ENCODE results near the gene TIMELESS. TPM values are rescaled to one million over a fixed set of nuclear protein-coding genes. Genes with fewer than 3 reads are reported as not detected.
A peak's percentile ranks its signal among the peaks of the same experiment; 100 is the strongest.

Gene TIMELESS
- total RNA-seq, 6 experiments from 2014 or later, result 8.0 to 10.8 (median 9.1) TPM

DNA sequence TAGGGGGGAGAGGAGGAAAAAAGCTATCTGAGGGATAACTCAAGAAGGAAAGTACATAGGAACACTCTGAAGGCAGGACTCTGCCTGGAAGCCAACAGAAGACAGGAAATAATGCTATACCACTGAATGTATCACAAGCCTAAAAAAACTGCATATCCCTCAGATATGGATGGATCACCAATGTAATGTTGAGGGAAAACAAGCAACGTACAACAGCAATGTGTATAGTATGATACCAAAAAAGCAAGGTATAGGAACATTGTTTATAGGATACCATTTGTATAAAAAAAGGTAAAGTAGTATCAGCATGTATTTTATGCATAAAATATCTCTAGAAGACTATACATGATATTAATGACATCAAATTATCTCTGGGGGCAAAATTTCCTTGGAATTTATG is 35.3 kb upstream of the TIMELESS start:
- H3K27me3 ChIP-seq, result no peaks in the 10 kb centered on the region
- H3K4me1 ChIP-seq, result peaks cover 0 to 23% (median 2%) of the 10 kb centered on the region in 4 donors
- TF ChIP-seq POLR2A (IDR thresholded peaks at IDR 0.05), result no peak
- TF ChIP-seq, protein P1, sequence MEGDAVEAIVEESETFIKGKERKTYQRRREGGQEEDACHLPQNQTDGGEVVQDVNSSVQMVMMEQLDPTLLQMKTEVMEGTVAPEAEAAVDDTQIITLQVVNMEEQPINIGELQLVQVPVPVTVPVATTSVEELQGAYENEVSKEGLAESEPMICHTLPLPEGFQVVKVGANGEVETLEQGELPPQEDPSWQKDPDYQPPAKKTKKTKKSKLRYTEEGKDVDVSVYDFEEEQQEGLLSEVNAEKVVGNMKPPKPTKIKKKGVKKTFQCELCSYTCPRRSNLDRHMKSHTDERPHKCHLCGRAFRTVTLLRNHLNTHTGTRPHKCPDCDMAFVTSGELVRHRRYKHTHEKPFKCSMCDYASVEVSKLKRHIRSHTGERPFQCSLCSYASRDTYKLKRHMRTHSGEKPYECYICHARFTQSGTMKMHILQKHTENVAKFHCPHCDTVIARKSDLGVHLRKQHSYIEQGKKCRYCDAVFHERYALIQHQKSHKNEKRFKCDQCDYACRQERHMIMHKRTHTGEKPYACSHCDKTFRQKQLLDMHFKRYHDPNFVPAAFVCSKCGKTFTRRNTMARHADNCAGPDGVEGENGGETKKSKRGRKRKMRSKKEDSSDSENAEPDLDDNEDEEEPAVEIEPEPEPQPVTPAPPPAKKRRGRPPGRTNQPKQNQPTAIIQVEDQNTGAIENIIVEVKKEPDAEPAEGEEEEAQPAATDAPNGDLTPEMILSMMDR (IDR thresholded peaks at IDR 0.05), result no peak
- 87% methylated on average over 1 of the region's 1 CpG for whole genome bisulfite sequencing (ENCODE audit: insufficient coverage, low coverage, low lambda C conversion rate, missing lambda C conversion rate)
- DNase-seq (no peak), ATAC-seq (no peak)
- peak overlapping the region in 1 of 3 donors; percentile 45 for H3K27ac ChIP-seq
- H3K4me3 ChIP-seq, result no peak overlapping the region
- no peaks in the 10 kb centered on the region for H3K9me3 ChIP-seq
- no peaks in the 10 kb centered on the region for H3K36me3 ChIP-seq
- intact Hi-C loops (cut with DNase I), result no loop called here

DNA sequence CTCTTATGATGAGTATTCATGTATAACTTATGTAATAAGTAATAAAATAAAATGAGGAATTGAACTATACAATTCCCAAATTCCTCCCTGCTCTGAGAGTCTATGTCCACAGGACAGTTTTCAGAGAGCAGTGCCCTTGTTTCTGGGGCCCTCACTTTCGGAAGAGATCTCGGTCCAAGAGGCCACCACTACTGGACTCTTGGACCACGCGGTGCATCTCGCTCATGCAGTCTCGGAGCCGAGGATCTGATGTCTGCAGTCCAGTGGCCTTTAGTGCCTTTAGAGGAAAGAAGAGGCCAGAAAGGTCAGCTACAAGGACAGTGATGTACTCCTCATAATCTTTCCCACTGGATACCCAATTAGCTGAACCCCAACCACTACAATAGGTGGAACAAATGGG is 30.4 kb upstream of the TIMELESS start:
- intact Hi-C loops (cut with DNase I), result no loop called here
- H3K4me1 ChIP-seq, result peaks cover 0 to 56% (median 14%) of the 10 kb centered on the region in 4 donors

DNA sequence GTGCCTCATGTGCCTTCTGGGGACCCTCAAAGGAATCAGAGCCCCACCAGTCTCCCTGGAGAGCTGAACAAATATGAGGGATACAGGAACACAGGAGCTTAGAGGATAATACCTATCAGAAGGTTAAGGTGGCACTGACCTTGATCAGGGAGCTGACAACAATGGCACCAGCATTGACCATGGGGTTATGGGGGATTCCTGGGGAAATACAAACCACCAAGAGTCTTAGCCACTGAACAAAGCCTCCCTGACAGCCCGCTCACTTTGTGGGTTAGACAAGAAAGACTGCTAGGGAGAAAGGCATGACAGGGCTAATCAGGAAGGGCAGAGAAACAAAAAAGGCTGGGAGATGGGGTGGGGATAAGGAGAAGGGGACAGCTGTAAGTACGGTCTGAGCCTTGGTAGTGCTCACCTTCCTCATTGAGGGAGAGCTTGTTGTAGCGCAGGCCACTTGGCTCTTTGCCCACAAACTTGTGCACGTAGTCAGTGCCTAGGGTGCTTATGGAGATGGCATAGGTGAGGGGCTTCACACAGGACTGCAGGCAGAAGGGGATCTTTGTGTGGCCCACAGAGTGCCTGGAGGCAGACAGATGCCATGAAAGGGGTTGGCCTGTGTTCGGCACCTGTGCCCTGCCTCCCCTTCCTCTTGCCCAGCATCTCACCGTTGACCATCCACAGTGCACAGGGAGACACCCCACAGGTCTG is 28.4 kb upstream of the TIMELESS start:
- Histone ChIP-seq H3K9me3 (no peaks in the 10 kb centered on the region), H3K27me3 (no peaks in the 10 kb centered on the region), H3K36me3 (peaks cover 0 to 9% (median 3%) of the 10 kb centered on the region in 4 donors), H3K4me3 (no peak overlapping the region), H3K27ac (peak overlapping the region; percentile 54 to 93 (median 88)), H3K4me1 (peaks cover 0 to 69% (median 14%) of the 10 kb centered on the region in 4 donors)
- no peak for ATAC-seq
- intact Hi-C loops (cut with DNase I), result no loop called here
- TF ChIP-seq, protein P1 (IDR thresholded peaks at IDR 0.05), result no peak
- TF ChIP-seq POLR2A (IDR thresholded peaks at IDR 0.05), result no peak
- no peak for DNase-seq
- WGBS (ENCODE audit: insufficient coverage, low coverage, low lambda C conversion rate, missing lambda C conversion rate), result 86% methylated on average over 2 of the region's 6 CpGs

More for the DNA sequence above, 30.4 kb upstream of the TIMELESS start:
- Histone ChIP-seq H3K27ac (peak overlapping the region in 2 of 3 donors; percentile 9 to 88), H3K27me3 (no peaks in the 10 kb centered on the region), H3K36me3 (no peaks in the 10 kb centered on the region), H3K9me3 (no peaks in the 10 kb centered on the region), H3K4me3 (no peak overlapping the region)
- peak in 2 of 3 donors; percentile 67 to 69 for DNase-seq
- WGBS (ENCODE audit: insufficient coverage, low coverage, low lambda C conversion rate, missing lambda C conversion rate), result 28% methylated on average over 2 of the region's 7 CpGs
- no peak for TF ChIP-seq POLR2A (IDR thresholded peaks at IDR 0.05)
- TF ChIP-seq, protein P1 (IDR thresholded peaks at IDR 0.05), result no peak
- ATAC-seq, result peak in 1 of 4 donors; percentile 20

DNA sequence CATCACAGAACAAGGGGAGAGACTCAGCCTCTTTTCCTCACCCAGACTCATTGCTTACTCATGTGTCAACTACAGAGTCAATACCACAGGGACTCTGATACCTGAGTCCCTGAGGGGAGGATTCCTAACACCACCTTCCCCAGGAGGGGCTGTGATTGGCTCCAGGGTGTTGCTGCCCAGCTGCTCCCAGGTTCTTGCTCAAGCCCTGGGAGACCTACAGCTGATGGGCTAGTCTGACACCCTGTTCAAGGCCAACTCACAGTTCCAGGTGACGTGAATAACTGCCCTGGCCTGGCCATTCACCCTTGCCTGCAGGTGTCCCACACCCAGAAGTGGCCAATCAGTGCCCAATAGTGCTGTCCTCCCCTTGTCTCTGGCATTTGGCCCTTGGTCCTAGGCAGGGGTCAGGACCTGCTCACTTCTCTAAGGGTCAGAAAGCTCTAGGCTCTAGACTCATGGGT is 27.8 kb upstream of the TIMELESS start:
- no CpG with 5 or more reads among the region's 1 CpG for WGBS (ENCODE audit: insufficient coverage, low coverage, low lambda C conversion rate, missing lambda C conversion rate)
- no peaks in the 10 kb centered on the region for H3K27me3 ChIP-seq
- peaks cover 0 to 71% (median 14%) of the 10 kb centered on the region in 4 donors for H3K4me1 ChIP-seq
- H3K9me3 ChIP-seq, result no peaks in the 10 kb centered on the region
- ATAC-seq (peak; percentile 86 to 94 (median 89)), DNase-seq (peak; percentile 84 to 99 (median 96))
- no peak overlapping the region for H3K4me3 ChIP-seq
- H3K36me3 ChIP-seq, result peaks cover 0 to 16% (median 3%) of the 10 kb centered on the region in 4 donors
- intact Hi-C loops (cut with DNase I), result no loop called here
- TF ChIP-seq, protein P1 (IDR thresholded peaks at IDR 0.05), result no peak
- TF ChIP-seq POLR2A (IDR thresholded peaks at IDR 0.05), result peak; percentile 56
- H3K27ac ChIP-seq, result peak overlapping the region; percentile 43 to 93 (median 88)

Measured in right lobe of liver (tissue), 6 donors.